Embryonic facial prominence (tissue), 1 donor: ENCODE measurements around the gene MYRFL.
"Not testable (repeated sequence)": the region's sequence is repeated elsewhere in the genome, so short reads cannot be mapped to it uniquely, and the experiment has no call there.

Experiments used
- DNase-seq: peaks from one replicate; pipeline ENCODE4 v3.0.0-alpha.2; 2016; ENCODE audit errors: extremely low spot score

The MYRFL gene

DNA sequence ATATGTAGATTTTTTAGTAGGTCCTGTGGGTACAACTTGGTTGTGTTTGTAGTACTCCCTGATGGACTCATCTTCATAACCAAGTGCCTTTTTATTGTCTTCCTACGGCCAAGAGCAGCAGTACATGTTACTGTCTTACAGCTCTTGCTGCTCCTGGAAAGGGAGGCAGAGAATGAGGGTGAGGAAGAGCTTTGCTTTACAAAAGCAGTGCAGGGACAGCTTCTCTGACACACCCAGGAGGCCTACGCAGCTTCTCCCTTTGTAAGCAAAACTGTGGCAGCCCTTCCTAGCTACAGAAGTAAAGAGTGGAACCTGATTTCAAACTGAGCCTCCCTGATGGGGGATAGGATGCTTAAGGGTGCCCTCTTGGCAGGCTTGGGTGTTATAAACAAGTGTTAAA is 18.6 kb downstream of the MYRFL start:
- no peak for DNase-seq

DNA sequence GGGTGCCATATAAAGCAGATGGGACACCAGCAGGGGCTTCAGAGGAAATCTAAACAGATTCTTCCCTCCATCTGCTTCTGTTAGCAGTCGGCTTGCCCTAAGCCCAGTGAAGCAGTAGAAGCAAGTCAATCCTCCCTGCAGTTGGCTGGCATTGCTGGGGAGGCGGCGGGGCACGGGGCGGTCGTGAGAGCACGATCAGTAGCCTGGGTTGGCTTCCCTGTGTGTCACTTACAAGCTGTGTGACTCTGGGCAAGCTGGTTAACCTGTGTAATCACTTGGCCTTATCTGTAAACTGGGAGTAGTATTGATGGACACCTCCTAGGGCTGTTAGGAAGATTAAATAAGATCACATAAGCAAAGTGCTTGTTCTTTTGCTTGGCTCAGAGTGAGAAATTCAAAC is 19.4 kb downstream of the MYRFL start:
- no peak for DNase-seq

DNA sequence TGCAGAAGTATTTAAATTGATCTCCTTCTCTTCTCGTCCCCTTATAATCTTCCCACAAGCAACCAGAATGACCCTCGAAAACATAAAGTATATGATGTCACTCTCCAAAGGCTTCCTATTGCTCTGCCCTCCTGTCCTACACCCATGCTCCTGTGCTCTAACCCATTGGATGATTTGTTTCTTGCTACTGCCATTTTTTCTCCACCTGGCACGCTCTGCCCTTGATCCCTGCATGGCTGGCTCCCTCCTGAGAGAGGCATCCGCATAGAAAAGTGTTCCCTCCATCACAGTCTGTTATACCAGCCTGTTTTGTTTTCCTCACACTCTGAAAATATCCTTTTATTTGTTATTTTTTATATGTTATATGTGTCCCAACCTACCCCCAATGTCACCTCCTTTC is 19.8 kb downstream of the MYRFL start:
- DNase-seq = no peak

DNA sequence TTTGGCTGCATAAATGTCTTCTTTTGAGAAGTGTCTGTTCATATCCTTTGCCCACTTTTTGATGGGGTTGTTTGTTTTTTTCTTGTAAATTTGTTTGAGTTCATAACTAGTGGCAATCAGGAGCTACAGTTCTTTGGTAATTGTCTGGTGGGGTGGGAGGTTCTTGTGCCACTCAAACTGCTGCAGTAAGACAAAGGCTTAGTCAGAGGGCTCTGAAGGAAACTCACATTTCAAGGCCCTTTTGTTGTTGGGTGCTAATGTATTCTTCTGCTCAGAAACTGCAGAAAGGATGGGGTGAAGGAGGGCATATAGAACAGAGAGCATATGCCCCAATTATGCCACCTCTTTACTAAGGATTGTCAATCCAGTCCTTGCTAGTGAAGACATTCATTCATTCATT is 21.9 kb downstream of the MYRFL start:
- no peak for DNase-seq

DNA sequence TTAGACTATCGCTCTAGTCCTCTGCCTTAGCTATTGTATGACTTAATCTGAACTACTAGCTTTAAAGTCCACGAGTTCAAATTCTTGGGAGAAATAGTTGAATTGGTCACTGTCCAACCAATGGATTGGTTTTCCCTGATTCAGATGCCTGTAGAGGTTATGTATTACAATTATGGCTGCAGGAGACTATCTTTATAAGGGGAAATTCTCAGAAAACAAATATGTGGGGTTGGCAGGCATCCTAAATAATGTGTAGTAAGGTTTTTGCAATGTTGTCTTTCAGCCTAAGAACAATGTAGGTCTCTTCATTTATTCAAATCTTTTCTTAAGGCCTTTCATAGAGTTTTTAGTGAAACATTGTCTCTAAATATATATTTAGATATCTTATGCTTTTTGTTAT is 26.9 kb downstream of the MYRFL start:
- no peak for DNase-seq

DNA sequence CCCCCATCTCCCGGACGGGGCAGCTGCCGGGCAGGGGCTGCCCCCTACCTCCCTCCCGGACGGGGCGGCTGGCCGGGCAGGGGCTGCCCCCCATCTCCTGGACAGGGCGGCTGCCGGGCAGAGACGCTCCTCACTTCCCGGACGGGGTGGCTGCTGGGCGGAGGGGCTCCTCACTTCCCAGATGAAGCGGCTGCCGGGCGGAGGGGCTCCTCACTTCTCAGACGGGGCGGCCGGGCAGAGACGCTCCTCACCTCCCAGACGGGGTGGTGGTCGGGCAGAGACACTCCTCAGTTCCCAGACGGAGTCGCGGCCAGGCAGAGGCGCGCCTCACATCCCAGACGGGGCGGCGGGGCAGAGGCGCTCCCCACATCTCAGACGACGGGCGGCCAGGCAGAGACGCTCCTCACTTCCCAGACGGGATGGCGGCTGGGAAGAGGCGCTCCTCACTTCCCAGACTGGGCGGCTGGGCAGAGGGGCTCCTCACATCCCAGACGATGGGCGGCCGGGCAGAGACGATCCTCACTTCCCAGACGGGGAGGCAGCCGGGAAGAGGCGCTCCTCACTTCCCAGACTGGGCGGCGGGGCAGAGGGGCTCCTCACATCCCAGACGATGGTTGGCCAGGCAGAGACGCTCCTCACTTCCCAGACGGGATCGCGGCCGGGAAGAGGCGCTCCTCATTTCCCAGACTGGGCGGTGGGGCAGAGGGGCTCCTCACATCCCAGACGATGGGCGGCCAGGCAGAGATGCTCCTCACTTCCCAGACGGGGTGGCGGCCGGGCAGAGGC is 28.3 kb downstream of the MYRFL start:
- DNase-seq = not testable (repeated sequence)

DNA sequence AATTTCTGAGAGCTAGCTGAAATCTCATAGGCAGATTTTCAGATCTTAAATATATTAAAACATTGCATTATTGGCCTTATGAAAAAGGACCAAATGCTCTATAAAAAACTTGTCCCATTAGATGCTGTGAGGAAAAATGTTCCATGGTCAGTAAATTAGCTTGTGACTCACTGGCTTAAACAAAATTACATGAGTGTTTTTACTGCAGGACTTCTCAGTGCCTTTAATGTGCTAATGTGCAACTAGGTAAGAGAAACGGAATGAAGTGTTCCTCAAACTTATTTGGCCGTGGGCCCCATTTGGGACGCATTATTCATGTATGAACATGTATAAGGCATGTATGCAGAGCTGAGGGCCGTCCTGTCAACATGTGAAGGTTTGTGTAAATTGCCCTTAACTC is 41.7 kb downstream of the MYRFL start:
- no peak for DNase-seq

DNA sequence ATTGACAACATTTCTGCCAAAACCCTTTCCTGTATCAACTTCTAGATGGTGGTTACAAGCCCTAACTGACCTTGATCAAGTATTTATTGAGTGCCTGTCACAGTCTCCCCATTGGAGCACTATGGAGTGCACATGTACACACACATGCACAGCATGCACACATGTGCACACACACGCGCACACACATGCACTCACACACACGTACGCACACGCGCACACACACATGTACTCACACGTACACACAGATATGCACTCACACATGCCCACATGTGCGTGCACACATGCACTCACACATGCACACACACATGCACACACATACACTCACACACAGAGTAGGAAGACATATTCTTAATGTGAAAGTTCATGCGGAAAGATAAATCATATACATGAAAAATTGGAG is 43.7 kb downstream of the MYRFL start:
- DNase-seq = no peak

DNA sequence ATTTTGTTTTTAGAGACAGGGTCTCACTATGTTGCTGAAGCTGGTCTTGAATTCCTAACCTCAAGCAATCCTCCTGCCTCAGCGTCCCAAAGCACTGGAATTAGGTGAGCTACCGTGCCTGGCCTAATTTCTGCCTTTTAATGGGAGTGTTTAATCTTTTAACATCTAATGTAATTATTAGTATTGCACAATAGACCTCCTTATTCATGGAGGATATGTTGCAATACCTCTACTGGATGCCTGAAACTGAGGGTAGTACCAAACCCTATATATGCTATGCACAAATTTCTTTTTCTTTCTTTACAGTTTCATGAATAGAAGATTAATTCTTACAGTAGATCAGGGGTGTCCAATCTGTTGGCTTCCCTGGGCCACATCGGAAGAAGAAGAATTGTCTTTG is 47.8 kb downstream of the MYRFL start:
- no peak for DNase-seq

DNA sequence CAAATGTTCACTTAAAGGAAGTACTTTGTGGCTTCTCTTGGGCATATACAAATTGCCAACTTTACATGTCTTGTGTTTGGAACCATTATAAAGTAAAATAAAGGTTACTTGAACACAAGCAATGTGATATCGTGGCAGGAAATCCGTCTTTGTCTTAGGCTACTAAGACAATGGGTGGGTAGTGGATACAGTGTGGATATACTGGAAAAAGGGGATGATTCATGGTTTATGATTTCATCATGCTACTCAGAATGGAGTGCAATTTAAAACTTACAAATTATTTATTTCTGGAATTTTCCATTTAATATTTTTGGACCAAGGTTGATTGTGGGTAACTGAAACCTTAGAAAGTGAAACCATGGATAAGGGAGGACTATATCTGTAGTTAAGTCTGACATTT is 48.4 kb downstream of the MYRFL start:
- no peak for DNase-seq

DNA sequence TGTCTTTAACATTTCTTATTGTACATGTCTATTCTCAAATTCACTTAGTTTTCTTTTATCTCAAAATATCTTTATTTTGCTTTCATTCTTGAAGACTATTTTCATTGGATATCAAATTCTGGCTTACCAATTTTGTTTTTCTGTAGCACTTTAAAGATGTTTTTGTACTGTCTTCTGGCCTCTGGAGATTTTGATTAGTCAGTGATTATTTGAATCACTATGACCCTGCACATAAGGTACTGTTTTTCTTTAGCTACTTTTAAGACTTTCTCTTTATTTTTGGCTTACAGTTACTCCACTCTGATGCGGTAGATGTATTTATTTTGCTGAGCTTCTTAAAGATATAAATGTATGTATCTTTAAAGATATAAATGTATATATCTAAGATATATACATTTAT is 49.6 kb downstream of the MYRFL start:
- DNase-seq = no peak

DNA sequence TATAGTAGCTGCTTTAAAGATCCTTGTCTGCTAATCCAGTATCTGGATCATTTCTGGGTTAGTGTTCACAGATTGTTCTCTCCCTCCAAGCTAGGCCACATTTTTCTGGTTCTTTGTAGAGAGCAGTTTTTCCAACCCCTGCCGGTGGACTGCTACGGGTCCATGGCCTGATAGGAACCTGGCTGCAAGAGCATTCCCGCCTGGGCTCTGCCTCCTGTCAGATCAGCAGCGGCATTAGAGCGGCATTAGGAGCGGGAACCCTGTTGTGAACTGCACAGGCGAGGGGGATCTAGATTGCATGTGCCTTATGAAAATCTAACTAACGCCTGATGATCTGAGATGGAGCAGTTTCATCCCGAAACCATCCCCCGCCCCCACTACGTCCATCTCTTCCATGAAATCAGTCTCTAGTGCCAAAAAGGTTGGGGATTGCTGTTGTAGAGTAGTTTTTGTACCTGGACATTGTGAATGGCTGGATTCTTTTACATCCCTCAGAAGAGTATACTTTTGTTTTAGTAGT is 50.4 kb downstream of the MYRFL start:
- DNase-seq = no peak

DNA sequence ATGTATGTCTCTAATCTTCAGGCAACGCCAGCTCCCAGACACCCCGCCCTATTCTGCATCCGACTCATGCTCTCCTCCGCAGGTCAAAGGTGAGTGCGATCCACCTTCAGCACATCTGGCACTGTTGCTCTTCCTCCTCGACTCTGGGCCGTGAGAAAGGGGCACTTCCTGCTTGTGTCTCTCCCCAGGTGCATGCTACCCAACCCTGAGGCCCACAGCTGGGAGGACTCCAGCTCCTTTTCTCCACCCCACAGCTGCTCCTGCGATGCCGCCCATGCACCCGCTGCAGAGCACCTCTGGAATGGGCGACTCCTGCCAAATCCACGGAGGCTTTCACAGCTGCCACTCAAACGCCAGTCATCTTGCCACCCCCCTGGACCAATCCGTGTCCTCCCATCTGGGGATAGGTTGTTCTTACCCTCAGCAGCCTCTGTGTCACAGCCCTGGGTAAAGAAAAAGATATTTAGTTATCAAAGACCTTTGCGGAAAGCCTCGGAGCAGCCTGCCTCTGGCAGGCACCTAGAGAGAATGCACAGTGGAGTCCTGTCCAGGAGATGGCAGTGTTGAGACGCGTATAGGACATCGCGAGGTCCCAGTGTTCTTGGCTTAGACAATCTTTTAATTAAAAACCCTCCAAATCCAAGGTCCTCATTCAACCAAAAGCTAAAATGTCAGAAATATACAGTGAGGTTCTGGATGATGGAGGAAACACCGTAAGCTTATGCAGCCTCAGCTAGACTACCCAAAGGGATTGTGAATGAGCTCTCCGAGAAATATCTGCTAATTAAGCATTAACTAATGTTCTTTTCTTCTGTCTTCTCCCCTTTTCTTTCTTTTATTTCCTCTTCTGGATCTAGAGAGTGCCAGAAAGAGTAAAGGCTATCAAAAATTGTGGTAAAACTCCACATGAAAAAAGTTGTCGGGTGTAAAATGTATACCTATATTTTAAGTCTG is 54.3 kb downstream of the MYRFL start:
- peak; percentile 75 for DNase-seq

DNA sequence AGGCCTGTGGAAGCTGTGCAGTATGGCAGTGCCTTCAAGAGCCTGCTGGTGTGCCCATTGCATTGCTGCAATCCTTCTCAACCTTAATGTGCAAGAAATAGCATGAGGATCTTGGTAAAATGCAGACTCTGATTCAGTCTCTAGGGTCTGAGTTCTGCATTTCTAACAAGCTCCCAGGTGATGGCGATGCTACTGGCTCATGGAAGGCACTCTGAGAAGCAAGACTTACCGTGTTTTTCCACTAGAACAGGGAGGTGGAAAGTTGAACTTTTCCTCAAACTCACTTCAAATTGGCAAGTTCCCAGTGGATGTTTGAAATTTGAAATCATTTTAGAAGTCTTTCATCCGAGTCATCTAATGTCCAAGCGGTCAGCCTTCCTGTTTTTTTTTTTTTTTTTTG is 55.5 kb downstream of the MYRFL start:
- no peak for DNase-seq

DNA sequence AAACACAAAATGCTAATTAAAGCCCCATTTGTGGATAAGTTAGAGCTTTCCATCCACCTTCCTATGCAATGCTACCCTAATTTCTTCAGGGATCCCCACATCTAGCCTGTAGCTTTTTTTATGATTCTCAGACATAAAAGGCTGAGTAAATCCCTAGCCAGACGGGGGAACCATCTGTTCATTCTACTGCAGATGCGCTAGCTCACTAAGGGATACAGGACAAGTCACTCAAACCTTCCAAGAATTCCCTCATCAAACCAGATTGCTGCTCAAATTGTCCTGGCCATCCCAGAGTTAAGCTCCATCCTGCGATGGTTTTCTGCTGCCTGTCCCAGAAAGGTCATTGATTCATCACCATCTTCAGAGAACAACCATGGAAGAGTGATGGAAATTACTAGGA is 56.7 kb downstream of the MYRFL start:
- no peak for DNase-seq

DNA sequence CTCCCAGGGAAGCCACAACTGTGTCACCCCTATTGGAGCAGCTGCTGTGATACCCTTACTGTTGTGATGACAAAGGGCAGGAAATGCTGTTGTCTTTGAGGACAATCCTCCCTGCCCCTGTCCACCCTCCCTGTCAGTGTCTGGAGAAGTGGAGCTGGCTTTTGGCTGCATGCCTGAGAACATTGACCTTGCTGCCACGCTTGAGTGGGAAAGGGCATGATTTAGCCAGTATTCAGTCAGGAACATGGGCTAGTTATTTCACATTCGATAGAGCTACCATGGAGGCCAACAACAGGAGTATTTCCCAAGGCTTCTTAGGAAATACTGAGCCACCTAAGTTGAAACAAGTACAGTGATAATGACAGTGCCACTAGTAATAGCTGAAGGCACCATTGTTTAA is 59.4 kb downstream of the MYRFL start:
- DNase-seq = no peak

DNA sequence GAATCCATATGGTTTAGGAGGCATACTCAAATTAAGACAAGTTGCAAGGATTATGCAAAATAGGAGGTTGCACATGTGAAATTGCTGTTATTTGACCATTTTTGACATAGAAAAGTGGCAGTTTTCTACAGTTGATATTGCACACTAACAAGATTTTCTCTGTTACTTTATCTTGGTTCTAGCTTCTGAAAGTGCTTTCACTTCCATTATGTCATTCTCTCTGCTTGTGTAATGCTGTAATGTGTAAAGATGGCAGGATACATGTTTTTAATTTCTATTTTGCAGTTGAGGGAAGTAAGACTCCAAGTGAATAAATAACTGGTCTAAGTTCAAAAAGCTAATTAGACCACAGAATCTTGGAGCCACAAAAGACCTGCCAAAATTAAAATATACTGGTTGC is 60.6 kb downstream of the MYRFL start:
- DNase-seq = no peak

DNA sequence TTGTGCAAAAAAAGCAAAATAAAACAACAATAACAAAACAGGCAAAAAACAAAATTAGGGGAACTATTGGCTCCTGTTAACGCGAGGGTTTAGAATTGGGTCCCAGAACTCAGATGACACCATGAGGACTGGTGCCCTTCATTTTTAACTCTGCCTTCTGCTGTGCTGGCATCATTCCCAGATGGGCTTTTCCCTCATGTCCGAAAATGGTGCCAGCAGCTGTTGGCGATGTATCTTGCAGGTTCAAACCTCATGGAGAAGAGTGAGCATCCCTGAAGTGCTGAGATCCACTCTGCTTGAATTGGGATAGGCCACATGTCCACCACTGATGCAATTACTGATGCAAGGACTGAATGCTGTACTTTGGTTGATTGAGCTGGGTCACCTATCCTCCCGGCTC is 61.1 kb downstream of the MYRFL start:
- no peak for DNase-seq

DNA sequence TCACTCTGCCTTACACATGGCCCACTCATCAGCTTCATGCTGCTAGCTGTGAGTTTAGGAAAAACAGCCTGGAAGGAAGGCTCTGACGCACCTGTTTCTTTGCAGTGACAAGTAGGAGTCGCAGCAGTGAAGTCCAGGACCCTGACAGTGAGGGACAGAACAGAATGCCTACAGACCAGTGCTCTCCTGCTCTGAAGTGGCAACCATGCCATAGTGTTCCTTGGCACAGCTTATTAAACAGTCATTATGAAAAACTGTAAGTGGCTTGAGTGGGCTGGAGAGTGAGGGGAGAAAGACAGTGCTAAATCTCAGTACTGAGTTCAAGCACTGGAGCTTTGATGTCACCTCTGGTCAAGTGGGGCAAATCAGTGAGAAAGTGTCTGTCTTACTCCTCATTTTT is 61.7 kb downstream of the MYRFL start:
- no peak for DNase-seq

DNA sequence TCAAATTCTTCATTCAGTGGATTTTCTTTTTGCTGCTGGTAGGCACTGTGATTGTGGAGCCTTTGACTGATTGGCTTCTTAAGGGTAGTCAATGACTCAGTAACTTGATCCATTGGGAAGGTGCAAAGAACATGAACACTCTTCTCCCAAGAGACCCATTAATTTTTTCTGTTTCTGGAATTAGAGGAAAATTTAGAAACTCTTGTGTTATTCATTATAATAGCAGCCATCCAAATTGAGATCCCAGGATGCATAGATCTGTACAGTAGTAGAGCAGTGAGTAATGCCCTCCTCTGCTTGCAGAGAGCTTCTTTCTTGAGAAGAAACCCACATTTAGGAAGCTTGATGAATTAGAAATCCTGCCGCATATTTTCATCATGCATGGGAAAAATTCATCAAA is 63.9 kb downstream of the MYRFL start:
- DNase-seq = no peak

DNA sequence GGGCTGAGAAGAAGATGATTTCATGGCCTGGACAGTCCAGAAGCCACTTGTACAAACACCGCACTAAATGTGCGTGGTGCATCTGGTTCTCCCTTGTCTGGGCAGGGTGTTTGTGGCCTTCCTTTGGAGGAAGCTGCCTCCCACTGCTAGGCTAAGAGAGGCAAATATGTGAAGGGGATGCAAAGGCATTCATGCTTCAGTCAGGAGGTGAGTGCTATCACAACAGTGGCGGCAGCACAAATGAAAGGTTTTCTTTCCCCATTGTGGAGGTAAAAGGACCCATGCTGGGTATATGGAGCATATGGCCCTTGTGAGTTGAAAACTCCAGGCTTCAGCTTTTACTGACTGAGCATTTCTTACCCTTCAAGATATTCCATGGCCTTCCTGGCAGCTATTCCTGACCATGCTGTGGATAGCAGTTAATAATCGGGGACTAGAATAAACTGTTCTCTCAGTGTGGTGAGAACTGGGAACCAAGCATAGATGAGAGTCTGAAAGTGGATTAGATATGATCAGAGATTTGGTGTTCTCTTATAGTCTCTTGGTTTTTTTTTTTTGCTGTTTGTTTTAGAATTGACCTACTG is 69.9 kb downstream of the MYRFL start:
- DNase-seq = no peak

DNA sequence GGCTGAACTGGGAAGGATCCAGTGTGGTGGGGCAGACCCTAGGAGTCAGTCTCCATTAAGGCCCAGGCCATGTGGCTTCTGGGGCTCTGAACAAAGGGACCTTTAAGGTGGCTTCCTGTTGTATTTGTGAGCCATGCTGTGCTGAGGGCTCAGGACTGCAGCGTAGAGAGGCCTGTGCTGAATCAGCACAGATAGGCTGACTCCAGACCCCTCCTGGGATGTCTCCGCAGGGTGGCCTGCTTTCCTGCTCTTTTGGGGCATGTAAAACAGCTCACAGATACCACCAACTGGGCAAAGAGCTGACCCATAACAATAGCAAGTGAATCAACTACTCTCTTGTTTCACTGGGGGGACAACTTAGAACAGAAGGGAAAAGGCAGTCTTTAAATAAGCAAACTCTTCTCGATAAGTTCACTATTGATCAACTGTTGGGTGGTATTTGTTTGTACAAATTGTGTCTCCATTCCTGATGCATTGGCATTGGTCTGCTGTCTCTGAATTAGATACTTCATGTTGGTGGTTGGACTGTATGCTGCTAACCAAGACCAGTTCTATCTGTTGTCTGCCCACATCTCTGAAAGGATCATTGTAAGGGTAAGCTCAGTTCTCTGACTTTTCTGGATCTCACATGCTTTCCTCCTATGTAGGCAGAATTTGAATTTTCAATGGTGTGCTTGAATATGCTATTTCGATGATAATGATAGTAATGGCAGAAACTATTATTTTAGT is 71.8 kb downstream of the MYRFL start:
- DNase-seq = no peak
